Gastrocnemius medialis (tissue), 4 donors: ENCODE results near the gene HSPA4. TPM values are rescaled to one million over a fixed set of nuclear protein-coding genes. Genes with fewer than 3 reads are reported as not detected.

Experiments used
- ATAC-seq, 2 donors: fragments of 150-250 bp; one replicate each; pipeline ENCODE4 v1.9.1; 2016
- DNase-seq, 2 donors: peaks; one replicate each; pipeline ENCODE4 v3.0.0-alpha.2; 2019
- H3K27ac ChIP-seq, 4 donors: fragments of 200-600 bp; sonication (generic); 1 replicate in 1 of 4; 2 replicates in 3 of 4; pipeline ENCODE4 v1.5.1; 2016 to 2018; ENCODE audit warnings: mild to moderate bottlenecking in 2 of 4, moderate library complexity in 1 of 4
- H3K27me3 ChIP-seq, 3 donors: fragments of 200-600 bp; sonication (generic) in 2 of 3; 1 replicate in 1 of 3; 2 replicates in 2 of 3; pipeline versions ENCODE4 v1.5.1 to v1.6.0; 2016 to 2019; ENCODE audit warnings: mild to moderate bottlenecking in 1 of 3, moderate library complexity in 1 of 3
- H3K36me3 ChIP-seq, 2 donors: fragments of 200-600 bp; sonication (generic) in 1 of 2; one replicate each; pipeline ENCODE4 v1.5.1; 2017 to 2018
- H3K4me1 ChIP-seq, 2 donors: fragments of 200-600 bp; sonication (generic) in 1 of 2; one replicate each; pipeline ENCODE4 v1.5.1; 2016 to 2017; ENCODE audit warnings: mild to moderate bottlenecking in 2 of 2
- H3K4me3 ChIP-seq, 4 donors: fragments of 200-600 bp; sonication (generic) in 3 of 4; 1 replicate in 1 of 4; 2 replicates in 3 of 4; pipeline ENCODE4 v1.5.1; 2016 to 2019; ENCODE audit warnings: mild to moderate bottlenecking in 2 of 4
- H3K9me3 ChIP-seq, 3 donors: fragments of 200-600 bp; sonication (generic) in 2 of 3; 1 replicate in 1 of 3; 2 replicates in 2 of 3; pipeline ENCODE4 v1.5.1; 2016 to 2019
- POLR2A ChIP-seq, 2 donors: fragments of 450-650 bp; IDR thresholded peaks; one replicate each; pipeline ENCODE4 v1.6.1; 2017; ENCODE audit warnings: antibody characterized with exemption in 2 of 2, mild to moderate bottlenecking in 2 of 2, moderate library complexity in 2 of 2
- in situ Hi-C, 4 donors: fragments of 200-750 bp; cut with MboI; loops; one replicate each; pipeline versions ENCODE4 v1.15.0 to v1.8.0; 2017; ENCODE audit warnings: low sequenced_read_pairs in 4 of 4
- intact Hi-C: fragments of 100-400 bp; cut with DNase I; formaldehyde crosslinking; loops from one replicate; pipeline ENCODE4 v1.15.1; 2023; ENCODE audit warnings: low total_unique reads
- total RNA-seq, 4 donors: library from RNA; depleted of rRNA; stranded (reverse); fragments of >200 nt; gene quantifications; one replicate each; pipeline versions ENCODE4 v1.1.0 to v1.2.3, GENCODE V29; 2016
- TF ChIP-seq, protein P1 (sequence below), 5 experiments: fragments of 450-650 bp in 3 of 5; fragments of 200-600 bp in 2 of 5; sonication (generic) in 2 of 5; IDR thresholded peaks in 4 of 5; conservative IDR thresholded peaks in 1 of 5; 1 replicate in 4 of 5; 2 replicates in 1 of 5; pipeline ENCODE4 v1.5.1; 2016 to 2019; ENCODE audit warnings: antibody characterized with exemption in 5 of 5, mild to moderate bottlenecking in 3 of 5, moderate library complexity in 3 of 5

The HSPA4 gene
- total RNA-seq, 4 donors from 2014 or later = 62.6 to 96.4 (median 74.1) TPM

DNA sequence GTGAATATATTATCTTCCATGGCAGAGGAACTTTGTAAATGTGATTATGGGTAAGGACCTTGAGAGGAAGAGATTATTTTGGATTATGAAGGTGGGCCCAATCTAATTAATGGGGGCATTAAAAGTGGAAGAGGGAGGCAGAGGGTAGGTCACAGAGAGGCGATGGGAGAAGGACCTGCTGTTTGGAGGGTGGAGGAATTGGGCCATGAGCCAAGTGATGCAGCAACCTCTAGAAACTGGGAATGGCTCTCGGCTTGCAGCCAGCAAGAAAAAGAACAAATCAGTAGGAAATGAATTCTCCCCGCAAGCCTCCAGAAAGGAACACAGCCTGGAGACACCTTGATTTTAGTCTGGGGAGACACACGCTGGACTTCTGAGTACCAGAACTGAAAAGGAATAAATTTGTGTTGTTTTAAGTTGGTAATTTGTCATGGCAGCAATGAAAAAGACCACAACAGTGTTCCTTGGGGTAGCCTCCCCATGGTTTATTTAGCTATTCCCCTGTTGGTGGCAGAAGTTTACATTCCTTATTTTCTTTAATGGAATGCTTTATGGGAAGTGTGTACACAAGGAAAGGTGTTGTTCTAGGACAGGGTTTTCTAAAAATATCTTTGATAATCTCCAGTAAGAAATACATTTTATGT, 103.6 kb downstream of the HSPA4 start:
- no peaks in the 10 kb centered on the region for H3K27me3 ChIP-seq
- H3K27ac ChIP-seq = no peak overlapping the region
- H3K9me3 ChIP-seq = no peaks in the 10 kb centered on the region
- H3K36me3 ChIP-seq = no peaks in the 10 kb centered on the region
- DNase-seq = no peak
- no peak for ATAC-seq
- in situ Hi-C loops = no loop called here
- H3K4me3 ChIP-seq = no peak overlapping the region
- TF ChIP-seq, protein P1, sequence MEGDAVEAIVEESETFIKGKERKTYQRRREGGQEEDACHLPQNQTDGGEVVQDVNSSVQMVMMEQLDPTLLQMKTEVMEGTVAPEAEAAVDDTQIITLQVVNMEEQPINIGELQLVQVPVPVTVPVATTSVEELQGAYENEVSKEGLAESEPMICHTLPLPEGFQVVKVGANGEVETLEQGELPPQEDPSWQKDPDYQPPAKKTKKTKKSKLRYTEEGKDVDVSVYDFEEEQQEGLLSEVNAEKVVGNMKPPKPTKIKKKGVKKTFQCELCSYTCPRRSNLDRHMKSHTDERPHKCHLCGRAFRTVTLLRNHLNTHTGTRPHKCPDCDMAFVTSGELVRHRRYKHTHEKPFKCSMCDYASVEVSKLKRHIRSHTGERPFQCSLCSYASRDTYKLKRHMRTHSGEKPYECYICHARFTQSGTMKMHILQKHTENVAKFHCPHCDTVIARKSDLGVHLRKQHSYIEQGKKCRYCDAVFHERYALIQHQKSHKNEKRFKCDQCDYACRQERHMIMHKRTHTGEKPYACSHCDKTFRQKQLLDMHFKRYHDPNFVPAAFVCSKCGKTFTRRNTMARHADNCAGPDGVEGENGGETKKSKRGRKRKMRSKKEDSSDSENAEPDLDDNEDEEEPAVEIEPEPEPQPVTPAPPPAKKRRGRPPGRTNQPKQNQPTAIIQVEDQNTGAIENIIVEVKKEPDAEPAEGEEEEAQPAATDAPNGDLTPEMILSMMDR (IDR thresholded peaks at IDR 0.05 in 4 of 5, conservative IDR thresholded peaks at IDR 0.05 in 1 of 5) = no peak
- TF ChIP-seq POLR2A (IDR thresholded peaks at IDR 0.05) = no peak
- H3K4me1 ChIP-seq = no peaks in the 10 kb centered on the region
- intact Hi-C loops = no loop called here

Other genes with a start within 250 kb of the HSPA4 start
- under 1 TPM in 1 of 4 donors, not detected in 3; 0.27 TPM for gene SOWAHA, start 238.7 kb upstream of the HSPA4 start, total RNA-seq
- 1 to 10 TPM in 3 of 4 donors, under 1 TPM in 1; 0.61 to 6.0 (median 2.0) TPM for gene SHROOM1, start 221.4 kb upstream of the HSPA4 start, total RNA-seq
- gene GDF9, start 185.5 kb upstream of the HSPA4 start, total RNA-seq = 1 to 10 TPM in 1 of 4 donors, under 1 TPM in 2, not detected in 1; 0.13 to 2.5 (median 0.46) TPM
- gene UQCRQ, start 185.4 kb upstream of the HSPA4 start, total RNA-seq = 100 to 1,000 TPM; 273 to 566 (median 326) TPM
- gene LEAP2, start 178.3 kb upstream of the HSPA4 start, total RNA-seq = 1 to 10 TPM in 2 of 4 donors, under 1 TPM in 2; 0.52 to 3.3 (median 0.88) TPM
- gene AFF4, start 88.4 kb upstream of the HSPA4 start, total RNA-seq = 100 to 1,000 TPM in 1 of 4 donors, 10 to 100 TPM in 3; 36.7 to 153 (median 67.5) TPM
- gene ZCCHC10, start 25.5 kb upstream of the HSPA4 start, total RNA-seq = 10 to 100 TPM in 3 of 4 donors, 1 to 10 TPM in 1; 8.9 to 28.9 (median 18.5) TPM